ENCODE data around the gene UHRF1.
"Not testable (repeated sequence)": the region's sequence is repeated elsewhere in the genome, so short reads cannot be mapped to it uniquely, and the experiment has no call there.

The UHRF1 gene

DNA sequence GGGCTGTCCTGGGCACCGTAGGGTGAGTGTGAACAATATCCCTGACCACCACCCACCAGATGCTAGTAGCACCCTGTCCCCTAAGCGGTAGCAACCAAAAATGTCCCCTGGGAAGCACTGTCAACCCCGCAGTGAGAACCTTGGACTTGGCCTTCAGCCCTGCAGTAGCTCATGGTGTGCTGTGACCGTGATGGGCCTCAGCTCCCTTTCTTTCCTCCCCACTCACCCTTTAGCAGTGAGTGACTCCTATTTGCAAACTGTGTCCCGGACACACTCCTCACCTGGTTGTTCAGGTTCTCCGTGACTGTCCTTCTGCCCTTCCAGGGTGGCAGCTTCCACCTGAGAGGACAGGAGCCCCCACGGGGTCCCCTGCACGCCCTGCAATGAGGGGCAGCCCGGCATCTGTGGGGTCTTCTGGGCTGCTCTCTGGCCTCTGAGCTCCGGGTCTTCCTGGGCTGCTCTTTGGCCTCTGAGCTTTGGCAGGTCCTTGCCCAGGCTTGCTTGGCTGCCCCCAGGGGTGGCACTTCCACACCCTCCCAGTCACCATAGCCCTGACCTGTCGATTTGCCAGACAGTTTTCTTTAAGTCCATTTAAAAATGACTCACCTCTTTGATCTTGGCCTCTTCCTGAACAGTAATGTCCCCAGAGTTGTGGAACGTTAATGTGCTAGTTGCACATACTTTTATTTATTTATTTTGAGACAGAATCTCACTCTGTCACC lies 63.4 kb downstream of the UHRF1 start:
- no peak for DNase-seq

DNA sequence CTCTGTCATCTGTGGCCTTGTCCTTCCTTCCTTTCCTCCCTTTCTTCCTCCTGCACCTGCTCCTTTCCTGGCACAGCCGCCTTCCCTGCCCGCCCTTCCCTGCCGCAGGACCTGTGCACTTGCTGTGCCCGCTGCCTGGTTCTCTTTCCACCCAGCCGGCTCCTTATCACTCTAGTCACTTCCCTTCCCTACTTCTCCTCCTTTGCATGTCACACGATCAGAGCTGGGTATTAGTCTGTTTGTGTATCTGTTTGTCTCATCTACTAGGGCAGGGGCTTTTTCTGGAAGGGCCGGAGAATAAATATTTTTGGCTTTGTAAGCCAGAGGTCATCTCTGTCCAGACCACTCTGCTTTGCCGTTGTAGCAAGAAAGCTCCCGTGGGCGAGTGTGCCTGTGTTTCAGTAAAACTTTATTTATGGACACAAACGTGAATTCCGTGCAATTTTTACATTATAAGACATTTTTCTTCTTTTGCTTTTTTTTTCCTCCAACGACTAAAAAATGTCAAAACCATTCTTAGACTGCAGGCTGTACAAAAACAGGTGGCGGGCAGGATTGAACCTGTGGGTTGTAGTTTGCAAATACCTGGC lies 65.7 kb downstream of the UHRF1 start:
- DNase-seq: no peak

DNA sequence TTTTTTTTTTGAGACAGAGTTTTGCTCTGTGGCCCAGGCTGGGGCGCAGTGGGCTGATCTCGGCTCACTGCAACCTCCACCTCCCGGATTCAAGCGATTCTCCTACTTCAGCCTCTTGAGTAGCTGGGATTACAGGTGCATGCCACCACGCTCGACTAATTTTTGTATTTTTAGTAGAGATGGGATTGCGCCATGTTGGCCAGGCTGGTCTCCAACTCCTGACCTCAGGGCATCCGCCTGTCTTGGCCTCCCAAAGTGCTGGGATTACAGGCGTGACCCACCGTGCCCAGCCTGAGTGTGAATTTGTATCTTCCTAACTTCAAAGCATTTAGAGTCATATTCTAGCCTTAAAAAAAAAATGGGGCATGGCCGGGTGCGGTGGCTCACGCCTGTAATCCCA lies 66.3 kb downstream of the UHRF1 start:
- DNase-seq: not testable (repeated sequence)

DNA sequence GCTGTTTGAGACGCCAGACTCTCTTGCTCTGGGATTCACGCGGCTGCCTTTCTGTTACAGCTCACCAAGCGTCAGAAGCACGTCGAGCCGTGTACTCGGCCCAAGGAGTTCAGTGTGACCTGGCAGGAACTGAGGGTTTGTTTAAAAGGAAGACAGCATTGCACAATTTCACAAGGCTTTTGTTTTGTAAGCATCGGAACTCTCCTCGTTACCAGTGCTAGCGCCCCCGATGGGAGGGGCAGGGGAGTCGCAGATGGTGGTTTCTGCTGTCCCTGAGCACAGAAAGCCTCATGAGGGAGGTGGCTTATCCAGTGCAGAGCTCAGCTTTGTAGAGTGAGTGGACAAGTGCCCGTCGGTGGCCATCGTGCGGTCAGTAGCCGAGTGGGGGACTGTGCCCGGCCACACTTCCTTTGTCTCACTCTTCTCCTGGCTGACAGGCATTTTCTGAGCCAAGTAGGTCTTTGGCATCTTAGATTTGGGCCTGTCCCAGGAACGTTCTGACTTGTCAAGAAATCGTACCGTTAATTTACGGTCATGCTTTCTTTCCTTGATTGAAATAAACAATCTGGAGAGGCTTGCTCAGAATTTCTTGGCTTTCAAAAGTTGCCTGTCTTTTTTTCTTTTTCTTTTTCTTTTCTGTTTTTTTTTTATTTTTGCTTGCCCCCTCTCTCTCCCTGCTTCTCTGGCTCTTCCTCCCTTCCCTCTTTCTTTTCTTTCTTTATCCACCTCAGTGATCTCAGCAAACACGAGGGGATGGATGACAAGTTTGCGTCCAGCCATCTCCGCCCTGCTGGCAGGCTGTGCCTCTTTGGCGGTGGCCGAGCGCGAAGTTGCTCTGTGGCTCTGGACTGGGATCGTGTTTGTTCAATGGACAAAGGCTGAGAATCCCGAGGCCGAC lies 67.3 kb downstream of the UHRF1 start:
- DNase-seq: no peak

DNA sequence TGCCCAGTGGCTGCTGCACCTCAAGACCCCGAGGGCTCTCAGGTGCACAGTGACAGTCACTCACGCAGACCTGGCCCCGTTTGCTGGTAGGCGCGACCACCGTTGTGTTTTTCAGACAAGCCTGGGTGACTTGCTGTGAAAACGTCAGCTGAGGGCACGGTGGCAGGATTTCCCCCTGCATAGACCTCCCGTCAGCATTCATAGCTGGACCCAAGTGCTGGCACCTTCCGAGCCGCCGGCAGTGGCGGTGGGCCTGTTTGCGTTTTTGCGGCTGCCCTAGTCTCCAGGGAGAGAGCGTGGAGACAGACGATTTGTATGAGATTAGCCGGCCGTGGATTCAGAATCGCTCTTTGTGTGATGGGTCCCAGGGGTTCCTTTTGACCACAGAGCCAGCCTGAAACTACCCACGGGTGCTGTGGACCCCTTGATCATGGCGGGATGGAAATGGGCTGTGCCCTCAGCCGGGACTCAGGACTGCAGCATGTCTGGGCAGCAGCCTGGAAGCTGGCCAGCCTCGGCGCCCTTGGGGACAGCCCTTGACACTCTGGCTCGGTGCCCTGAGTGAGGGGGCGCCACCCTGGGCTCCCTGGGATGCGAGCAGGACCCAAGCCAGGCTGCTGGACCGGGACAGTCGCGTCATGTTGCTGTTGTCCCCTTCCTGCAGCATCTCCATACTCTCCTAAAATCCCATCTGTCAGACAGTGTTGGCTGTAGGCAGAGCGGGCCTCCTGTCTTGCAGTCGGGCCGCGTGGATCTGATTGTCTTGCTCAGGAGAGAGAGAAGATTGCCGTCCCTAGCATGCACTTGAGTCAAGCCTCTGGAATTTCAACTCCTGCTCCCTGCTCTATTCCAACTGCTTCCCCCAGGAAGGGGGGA lies 68.2 kb downstream of the UHRF1 start:
- no peak for DNase-seq

DNA sequence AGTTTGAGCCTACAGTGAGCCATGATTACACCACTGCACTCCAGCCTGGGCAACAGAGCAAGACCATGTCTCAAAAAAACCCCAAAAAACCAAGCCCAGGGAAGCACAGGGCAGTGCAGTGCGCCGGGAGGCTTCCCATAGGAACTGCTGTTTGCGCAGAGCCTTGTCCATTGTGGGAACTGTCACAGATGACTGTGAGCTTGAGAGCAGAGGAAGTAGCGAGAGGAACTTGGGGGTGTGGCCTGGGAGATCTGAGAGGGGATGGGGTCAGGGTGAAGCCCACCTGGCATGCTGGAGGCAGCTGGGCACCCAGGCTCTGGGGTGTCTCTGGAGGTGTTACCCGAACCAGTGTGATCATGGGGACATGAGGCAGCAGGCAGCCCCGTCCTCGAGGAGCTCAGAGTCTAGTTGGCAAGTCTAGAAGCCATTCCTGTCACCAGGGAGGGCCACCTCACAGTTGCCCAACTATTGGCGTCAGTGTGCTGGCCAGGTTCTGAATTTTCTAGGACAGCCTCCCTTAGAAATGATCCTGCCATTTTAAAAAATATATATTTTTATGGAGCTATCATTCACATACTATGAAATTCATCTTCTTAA lies 70.0 kb downstream of the UHRF1 start:
- no peak for DNase-seq

DNA sequence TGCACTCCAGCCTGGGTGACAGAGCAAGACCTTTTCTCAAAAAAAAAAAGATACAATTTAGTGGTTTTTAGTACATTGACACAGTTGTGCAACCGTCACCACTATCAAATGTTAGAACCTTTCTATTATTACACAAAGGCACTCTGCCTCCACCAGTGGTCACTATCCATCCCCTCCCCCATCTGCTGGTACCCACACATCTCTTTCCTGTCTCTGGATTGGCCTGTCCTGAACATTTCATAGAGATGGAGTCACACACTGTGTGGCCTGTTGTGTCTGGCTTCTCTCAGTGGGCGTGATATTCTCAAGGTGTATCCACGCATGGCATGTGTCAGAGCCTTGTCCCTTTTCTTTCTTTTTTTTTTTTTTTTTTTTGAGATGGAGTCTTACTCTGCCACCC lies 70.8 kb downstream of the UHRF1 start:
- no peak for DNase-seq

DNA sequence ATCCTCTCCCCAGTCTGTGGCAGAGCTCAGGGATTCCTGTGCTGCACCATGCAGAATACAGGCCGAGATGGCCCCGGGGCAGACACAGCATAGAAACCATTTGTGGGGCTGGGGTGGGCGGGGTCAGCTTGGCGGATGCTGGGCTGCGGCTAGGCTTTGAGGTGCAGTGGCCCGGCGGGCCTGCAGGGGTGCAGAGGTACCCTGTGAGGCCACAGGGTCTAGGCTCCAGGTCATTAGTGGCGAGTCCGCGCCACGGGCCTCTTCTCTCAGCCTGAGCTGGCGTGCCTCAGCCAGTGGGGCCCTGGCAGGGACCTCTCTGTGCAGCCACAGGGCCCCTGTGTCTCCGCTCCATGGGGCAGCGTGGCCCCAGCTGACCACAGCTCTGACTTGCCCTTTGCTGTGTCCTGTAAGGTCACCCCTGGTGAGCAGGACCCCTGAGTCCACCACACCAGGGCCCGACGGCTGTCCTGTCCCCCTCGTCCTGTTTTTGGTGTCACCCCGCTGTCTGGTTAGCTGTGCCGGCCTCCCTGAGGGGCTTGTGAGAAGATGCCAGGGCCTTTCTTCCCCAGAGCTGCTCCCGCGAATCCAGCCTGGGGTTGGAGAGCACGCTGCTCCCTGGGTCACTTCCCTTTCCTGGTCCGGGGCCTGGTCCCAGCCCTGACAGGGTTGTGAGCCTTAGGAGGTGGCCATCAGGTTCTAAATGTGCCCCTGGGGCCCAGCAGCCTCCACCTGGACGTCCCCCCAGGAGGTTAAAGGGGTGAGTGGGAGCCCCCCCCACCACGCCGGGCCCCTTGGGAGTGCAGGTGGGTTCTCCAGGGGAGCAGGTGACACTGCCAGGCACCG lies 71.8 kb downstream of the UHRF1 start:
- no peak for DNase-seq

DNA sequence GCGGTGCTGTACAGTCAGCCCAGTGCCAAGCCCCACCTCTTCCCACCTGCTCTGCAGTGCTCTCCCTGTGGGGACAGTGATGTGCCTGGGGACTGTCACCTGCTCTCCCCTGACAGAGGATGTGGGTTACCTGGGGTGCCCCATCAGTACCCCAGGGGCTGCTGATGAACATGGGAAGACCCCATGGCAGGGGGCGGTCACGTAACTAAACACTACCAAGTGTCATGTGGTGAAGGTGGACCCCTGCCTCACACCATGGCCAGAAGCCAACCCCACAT lies 72.3 kb downstream of the UHRF1 start:
- no peak for DNase-seq

DNA sequence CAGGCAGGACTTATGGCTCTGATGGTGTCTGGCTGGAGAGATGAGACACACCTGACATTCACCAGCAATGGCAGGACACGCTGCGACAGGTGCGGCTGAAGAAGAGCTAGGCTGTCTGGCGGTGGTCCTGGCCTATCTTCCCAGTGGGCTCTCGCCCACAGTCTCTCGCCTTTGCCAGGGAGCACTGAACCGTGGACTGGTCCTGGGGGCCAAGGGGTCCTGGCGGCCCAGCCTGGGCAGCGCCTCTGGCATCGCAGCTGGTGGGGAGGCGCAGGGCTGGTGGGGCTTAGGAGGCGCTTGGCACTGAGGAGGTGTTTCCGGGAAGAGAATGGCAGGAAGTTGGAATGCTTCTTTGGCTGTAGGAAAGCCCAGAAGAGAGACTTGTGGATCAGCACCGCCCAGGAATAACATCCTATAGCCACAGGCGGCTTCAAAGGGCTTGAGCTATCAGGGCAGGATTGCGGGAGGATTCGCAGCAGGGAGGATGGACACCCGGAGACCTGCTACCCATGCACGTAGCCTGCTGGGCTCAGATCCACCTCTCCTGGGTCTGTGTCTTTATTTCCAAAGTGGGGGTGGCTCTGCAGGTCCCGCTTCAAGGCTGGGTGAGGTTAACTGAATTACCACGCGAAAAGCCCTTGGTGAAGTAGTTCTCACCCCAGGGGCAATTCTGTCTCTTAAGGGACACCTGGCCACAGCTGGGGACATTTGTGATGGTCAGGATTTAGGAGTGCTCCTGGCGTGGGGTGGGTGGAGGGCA lies 74.2 kb downstream of the UHRF1 start:
- no peak for DNase-seq

DNA sequence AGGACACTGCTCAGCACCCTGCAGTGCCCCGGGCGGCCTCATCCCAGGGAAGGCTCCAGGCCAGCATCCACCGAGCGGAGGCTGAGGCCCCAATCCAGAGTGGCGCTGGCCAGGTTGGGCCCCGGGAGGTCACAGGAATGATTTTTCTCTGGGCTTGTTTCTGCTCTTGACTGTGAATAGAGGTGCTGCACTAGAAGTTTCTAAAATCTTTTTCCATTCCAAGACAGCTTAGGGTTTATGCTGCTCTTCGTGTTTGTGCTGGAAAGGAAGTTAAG lies 74.7 kb downstream of the UHRF1 start:
- no peak for DNase-seq

DNA sequence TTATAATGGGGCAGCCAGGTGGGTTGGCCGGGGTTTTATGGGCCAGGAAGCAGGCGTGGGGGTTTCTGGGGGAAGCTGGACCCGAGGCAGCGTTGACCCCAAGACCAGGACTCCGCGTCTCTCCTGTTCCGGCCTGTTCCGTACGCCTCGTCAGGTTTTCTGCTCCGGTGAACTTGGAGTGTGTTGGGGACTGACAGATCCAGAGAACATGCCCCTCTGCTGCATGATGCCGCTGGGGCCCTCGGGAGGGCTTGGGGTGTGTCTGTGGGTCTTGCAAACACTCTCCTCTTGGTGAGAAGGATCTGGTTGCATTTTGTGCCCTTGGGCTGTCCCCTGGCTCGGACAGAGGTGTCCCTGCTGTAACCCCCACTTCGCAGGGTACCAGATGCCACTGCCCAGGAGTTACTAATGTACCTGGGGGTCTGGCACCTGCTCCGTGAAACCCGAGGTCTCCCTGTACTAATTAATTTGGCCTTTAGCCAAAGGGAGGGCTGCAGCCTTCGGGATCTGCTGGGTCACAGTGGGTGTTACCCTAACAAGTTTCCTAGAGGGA lies 75.2 kb downstream of the UHRF1 start:
- DNase-seq: no peak

DNA sequence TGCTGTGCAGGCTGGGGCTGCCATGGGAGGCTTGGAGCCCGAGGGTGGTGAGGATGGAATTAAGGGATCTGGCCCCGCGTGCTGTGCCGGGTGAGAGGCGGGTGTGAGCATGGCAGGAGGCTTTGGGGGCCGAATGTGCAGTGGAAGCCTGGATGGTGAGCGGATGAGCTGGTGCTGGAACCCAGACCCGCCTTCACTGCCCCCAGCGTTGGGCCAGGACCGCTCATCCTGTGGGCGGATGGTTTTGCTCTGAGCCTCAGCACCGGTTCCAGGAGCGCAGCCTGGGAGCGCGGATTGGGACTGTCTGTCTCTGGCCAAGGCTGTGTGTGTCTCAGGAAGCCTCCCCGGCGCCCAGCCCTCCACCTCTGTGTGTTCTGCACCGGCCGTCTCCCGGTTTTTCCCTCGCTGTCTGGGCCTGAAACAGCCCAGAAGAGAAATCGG lies 76.3 kb downstream of the UHRF1 start:
- no peak for DNase-seq

DNA sequence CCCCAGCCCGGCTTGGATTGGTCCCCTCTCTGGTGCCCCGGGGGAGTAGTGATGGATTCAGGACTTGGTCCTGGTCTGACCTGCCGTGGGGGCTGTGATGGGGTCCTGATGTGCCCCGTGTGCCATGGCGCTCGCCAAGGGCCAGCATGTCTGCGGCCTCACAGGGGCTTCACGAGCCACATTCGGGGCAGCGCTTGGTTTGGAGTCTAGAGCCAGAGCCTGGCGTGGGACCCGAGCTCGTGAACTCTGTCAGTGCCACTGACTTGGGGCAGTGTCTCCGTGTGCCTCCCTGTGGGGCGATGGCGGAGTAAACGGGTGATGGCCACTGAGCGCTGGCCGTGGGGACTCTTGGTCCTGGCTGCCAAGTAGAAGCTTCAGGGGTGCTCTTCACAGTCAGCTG lies 76.8 kb downstream of the UHRF1 start:
- no peak for DNase-seq

DNA sequence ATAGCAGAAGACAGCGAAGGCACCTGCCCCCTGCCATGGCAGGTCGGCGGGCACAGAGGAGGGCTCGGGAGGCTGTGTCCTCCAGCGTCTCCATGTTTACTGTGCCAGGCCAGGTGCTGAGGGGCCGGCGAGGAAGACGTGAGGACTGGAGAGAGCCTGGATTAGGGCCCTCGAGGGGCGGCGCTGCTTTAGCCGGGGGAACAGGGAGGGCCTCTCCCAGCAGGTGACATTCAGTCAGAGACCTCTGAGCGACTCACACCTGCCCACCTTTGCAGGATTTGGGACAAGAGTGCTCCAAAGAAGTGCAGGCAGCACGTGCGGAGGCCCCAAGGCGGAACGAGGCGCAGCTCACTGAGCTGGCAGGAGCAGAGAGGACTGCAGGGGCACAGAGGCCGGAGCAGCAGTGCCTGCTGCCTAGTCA lies 77.2 kb downstream of the UHRF1 start:
- DNase-seq: no peak

DNA sequence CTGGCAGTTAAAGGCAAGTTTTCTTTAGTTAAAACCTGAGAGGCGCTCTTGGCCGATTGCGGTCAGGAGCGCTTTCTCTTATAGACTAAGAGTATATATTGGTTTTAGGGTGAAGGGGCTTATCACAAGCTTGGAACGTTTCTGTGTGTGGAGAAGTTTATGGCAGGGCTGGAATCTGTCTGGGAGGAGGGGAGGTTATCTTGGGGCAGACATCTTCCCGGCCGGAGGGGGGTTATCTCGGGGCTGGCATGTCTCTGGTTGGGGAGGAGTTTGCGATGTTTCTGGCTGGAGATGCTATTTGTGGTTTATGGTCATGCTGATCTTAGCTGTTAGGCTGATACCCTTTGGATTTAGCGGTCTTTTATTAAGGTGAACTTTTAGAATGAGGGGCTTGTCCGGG lies 78.0 kb downstream of the UHRF1 start:
- no peak for DNase-seq

DNA sequence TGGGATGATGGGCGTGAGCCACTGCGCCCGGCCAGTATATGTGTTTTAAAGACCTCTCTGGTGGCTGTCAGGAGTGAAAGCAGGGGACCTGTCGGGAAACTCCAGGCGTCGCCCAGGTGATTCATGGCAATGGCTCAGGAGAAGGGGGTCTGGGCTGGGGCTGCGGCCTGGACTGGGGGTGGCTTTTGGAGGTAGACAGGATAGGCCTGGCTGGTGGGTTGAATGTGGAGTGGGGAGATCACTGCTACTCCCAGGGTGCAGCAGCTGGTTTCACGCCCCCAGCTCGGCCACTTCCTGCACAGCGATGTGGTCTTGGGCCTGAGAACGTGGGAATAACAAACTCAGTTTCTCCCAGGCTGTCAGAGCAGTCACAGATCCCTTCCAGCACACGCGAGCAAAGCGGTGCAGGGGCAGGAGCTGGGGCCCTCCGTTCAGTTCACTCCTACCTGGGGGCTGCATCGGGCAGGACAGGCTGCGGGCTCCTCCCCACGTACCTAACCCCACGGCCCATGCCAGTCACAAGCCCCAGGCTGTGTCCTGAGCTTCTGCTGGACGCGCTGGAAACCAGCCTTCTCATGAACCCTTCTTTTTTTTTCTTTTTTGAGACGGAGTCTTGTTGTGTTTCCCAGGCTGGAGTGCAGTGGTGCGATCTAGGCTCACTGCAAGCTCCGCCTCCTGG lies 78.5 kb downstream of the UHRF1 start:
- no peak for DNase-seq

DNA sequence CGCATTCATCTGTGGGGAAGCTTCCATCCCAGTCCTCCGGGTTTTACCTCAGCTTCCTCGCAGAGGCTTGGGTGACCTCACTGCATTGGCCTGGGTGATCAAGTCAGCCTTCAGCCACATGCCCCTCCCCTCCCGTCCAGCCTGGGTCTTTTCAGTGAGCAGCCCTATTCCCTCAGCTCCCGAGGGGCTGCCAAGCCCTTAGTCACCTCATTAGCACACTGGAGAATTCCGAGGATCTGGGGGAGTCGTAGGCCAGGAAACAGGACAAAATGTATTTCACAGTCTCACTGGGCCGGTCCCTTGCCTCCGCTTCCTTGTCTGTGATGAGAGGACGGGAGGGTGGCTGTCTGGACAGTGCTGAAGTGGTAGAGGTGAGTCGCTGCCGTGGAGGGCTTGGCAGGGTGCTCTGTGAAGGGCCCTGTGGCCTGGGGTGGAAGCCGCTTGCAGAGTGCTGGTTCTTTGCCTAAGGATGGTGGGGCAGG lies 79.5 kb downstream of the UHRF1 start:
- DNase-seq: no peak

DNA sequence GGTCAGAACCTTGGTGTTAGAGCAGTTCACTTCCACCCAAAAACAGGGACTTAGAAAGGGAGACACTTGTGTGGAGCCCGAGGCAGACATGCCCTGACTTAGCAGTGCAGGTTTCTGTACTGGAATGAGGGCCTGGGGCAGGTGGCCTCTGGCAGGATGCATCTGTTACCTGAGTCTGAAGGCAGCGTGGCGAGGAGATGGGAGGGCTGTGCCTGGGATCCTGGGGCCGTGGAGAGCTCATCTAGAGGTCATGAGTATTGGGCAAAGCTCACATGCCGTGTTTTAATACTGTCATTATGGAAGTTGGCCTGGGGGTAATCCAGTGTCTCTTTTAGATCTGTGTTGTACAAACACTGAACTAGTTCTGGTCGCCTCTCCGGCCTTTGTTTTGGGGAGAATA lies 81.0 kb downstream of the UHRF1 start:
- DNase-seq: no peak

DNA sequence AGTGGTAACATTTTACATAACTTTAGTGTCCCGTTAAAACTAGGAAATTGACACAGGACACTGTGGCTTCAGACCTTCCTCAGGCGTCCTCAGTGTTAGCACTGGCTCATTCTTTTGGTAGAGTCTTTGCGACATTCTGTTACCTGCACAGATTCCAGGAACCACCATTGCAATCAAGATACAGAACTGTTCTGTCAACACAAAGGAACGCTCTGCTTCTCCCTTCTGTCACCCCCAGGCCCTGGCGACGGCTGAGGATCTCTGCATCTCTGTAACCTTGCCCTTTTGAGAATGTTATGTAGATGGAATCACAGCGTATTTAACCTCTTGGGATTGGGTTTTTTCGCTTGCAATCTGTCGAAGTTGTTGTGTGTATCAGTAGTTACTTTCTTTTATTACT lies 82.2 kb downstream of the UHRF1 start:
- DNase-seq: no peak
